ENCODE results near the gene SAGE1.

DNA sequence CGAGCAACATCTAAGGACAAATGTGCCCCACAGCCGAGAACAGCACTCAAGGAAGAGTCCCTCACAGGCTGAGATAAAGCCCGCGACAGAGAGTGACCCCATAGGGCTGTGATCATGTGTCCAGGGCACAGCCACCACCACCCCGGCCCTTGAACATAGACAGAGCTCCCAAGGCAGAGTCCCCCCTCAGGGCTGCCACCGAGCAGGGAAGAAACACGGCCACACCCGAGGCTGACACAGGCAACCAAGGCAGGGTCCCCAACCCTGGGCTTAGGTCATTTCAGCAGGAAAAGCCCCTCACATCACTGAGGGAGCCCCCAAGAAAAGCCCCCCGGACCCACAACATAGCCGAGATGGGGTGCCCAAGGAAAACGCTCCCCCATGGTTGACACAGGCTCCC, 735 bp upstream of the SAGE1 start:
- TF ChIP-seq CTCF (IDR thresholded peaks at IDR 0.05) (no peak), POLR2AphosphoS5 (IDR thresholded peaks at IDR 0.05) (no peak)

Data from upper lobe of left lung (tissue), 4 donors.